Activated naive CD4-positive, alpha-beta T cell treated with anti-CD3 and anti-CD28 coated beads, Interleukin-2, amount 50 U/mL, for 72 hours (primary cell): Measurements from ENCODE around the gene ZNF280C. TPM values are rescaled to one million over a fixed set of nuclear protein-coding genes. Genes with fewer than 3 reads are reported as not detected.
"Not testable (repeated sequence)": the region's sequence is repeated elsewhere in the genome, so short reads cannot be mapped to it uniquely, and the experiment has no call there.

Experiments
- ATAC-seq, 2 donors: fragments of 150-1000 bp; cut with Tn5 transposase; 2 replicates each; pipeline ENCODE4 v1.10.0; 2021; ENCODE audit warnings: mild to moderate bottlenecking in 2 of 2, moderate library complexity in 2 of 2
- DNase-seq, 2 donors: peaks; one replicate each; pipeline ENCODE4 v3.0.0; 2021 to 2022; ENCODE audit warnings: low spot score in 2 of 2
- H3K27ac Mint-ChIP-seq, 2 donors: one replicate each; pipeline ENCODE4 v1.8.0; 2022; ENCODE audit warnings: mild to moderate bottlenecking in 2 of 2, mixed read lengths in 2 of 2
- H3K36me3 Mint-ChIP-seq, 2 donors: one replicate each; pipeline ENCODE4 v1.8.0; 2022; ENCODE audit warnings: mixed read lengths in 2 of 2
- H3K9me3 Mint-ChIP-seq, 2 donors: one replicate each; pipeline ENCODE4 v1.8.0; 2022; ENCODE audit warnings: mixed read lengths in 2 of 2
- total RNA-seq, 2 donors: library from RNA; stranded (reverse); gene quantifications; one replicate each; pipeline ENCODE4 v1.2.3, GENCODE V29; 2022

Gene ZNF280C, protein sequence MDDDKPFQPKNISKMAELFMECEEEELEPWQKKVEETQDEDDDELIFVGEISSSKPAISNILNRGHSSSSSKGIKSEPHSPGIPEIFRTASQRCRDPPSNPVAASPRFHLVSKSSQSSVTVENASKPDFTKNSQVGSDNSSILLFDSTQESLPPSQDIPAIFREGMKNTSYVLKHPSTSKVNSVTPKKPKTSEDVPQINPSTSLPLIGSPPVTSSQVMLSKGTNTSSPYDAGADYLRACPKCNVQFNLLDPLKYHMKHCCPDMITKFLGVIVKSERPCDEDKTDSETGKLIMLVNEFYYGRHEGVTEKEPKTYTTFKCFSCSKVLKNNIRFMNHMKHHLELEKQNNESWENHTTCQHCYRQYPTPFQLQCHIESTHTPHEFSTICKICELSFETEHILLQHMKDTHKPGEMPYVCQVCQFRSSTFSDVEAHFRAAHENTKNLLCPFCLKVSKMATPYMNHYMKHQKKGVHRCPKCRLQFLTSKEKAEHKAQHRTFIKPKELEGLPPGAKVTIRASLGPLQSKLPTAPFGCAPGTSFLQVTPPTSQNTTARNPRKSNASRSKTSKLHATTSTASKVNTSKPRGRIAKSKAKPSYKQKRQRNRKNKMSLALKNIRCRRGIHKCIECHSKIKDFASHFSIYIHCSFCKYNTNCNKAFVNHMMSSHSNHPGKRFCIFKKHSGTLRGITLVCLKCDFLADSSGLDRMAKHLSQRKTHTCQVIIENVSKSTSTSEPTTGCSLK
- 1 to 10 TPM; 5.6 to 6.3 TPM for total RNA-seq

DNA sequence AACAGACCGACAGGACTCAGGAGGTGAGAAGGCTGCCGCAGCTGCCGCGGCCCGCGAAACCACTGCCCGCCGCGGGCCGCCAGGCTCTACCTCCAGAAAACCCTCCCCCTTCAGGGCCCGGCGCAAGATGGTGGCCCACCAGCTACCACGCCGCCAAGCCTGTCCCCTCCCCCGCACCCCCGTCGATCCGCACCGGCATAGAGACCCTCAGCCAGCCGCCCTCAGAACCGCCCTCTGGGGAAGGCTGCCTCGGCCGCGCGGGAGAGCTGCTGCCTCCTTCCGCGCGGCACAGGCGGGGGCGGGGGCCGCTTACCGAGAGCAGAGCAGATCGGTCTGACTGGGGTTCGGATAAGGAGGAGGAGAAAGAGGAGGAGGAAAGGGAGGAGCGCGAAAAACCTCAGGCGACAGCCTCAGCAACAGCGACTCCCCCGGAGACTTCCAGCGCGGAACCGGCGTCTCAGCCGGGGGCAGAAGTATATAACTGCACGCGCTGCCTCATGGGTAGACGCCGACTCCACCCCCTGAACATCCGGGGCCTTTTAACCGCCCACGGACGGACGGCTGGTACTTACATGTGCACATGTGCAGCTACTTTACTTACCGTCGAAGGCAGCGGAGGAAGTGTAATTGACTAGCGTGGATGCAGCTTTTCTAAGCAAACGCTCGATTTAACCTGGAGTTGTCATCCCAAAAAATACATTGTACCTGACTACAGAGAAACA lies at the start of gene ZNF280C:
TSS of gene ZNF280C (minus strand) at position 451 of the 722 bp plus-strand sequence. CDS start 8,450 bp downstream, outside the sequence.
- Mint-ChIP-seq H3K27ac (peak within 1 kb of the TSS; percentile 89 to 90), H3K36me3 (peaks cover 0 to 5% of the 10 kb centered on the region in 2 donors), H3K9me3 (peaks cover 0 to 3% of the 10 kb centered on the region in 2 donors)
- ATAC-seq (peak; percentile 92 to 96), DNase-seq (peak; percentile 85 to 90)

DNA sequence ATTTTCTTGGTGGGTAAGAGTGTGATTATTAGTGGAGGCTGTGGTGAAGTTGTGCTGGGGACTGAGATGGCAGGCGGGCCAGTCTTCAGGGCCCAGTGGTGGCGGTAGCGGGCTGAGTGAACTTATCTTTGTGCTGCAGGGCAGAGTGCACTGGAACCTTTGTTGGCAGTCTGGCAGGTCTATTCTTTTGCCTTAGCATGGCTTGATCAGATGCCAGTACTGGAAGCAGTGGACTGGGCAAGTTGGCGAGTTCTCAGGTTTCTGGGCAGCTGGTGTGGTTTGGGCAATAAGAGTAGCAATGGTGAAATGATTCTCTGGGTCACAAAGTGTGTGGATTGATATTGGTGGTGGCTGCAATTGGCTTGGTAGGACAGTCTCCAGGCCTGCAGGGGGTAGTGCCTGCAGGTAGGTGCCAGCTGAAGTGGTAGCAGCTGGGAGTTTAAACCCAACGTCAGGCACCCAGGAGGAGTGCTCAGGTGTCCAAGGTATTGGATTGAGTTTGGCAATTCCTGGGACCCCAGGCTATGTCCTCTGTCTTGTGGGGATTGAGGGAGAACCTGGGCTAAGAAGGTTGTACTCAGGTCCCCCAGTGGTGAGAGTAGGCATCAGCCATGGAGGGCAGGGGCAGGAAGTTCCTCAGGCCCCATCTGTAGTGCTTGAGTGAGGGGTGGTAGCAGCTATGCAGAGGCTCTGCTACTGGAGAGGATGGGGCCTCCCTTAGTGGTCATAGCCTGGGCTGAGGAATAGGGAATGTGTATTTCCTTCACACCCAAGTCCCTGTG lies 36.1 kb upstream of the ZNF280C start:
- H3K27ac Mint-ChIP-seq: no peak overlapping the region
- no peaks in the 10 kb centered on the region for H3K9me3 Mint-ChIP-seq
- H3K36me3 Mint-ChIP-seq: no peaks in the 10 kb centered on the region
- no peak for ATAC-seq
- DNase-seq: no peak

DNA sequence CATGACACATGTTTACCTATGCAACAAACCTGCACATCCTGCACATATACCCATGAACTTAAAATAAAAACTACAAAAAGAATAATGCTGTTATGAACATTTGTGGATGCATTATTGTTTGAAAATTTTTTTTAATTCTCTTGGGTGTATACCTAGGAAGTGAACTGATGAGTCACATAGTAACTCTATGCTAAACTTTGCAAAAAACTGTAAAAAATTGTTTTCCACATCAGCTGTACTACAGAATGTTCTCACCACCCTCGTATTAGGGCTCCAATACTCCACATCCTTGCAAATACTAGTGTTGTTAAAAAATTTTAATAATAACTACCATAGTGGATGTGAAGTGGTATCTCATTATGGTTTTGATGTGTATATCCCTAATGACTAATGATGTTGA lies 33.3 kb upstream of the ZNF280C start:
- Mint-ChIP-seq H3K27ac (no peak overlapping the region), H3K36me3 (no peaks in the 10 kb centered on the region), H3K9me3 (no peaks in the 10 kb centered on the region)
- DNase-seq: no peak
- no peak for ATAC-seq

DNA sequence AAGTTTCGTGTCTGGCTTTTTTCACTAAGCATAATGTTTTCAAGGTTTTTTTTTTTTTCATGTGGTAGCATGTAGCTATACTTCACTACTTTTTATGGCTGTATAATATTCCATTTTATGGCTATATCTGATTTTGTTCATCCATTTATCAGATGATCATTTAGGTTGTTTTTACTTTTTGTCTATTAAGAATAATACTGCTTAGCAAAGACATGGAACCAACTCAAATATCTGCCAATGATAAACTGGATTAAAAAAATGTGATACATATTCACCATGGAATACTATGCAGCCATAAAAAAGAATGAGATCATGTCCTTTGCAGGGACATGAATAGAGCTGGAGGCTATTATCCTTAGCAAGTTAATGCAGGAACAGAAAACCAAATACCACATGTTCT lies 32.7 kb upstream of the ZNF280C start:
- DNase-seq (no peak), ATAC-seq (no peak)
- Mint-ChIP-seq H3K27ac (no peak overlapping the region), H3K9me3 (no peaks in the 10 kb centered on the region), H3K36me3 (no peaks in the 10 kb centered on the region)

DNA sequence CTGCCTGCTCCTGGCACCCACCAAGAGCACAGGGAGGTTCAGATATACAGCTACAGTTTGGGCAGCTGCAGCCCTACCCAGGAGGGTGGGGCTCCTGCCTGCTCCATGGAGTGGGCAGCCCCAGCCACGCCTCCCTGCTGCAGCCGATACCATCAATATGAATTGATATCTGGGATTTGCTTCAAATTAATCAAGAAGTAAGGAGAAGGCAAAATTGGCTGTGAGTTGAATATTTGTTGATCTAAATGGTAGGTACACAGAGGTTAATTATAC lies 31.2 kb upstream of the ZNF280C start:
- Mint-ChIP-seq H3K27ac (no peak overlapping the region), H3K9me3 (no peaks in the 10 kb centered on the region), H3K36me3 (no peaks in the 10 kb centered on the region)
- no peak for DNase-seq
- no peak for ATAC-seq

DNA sequence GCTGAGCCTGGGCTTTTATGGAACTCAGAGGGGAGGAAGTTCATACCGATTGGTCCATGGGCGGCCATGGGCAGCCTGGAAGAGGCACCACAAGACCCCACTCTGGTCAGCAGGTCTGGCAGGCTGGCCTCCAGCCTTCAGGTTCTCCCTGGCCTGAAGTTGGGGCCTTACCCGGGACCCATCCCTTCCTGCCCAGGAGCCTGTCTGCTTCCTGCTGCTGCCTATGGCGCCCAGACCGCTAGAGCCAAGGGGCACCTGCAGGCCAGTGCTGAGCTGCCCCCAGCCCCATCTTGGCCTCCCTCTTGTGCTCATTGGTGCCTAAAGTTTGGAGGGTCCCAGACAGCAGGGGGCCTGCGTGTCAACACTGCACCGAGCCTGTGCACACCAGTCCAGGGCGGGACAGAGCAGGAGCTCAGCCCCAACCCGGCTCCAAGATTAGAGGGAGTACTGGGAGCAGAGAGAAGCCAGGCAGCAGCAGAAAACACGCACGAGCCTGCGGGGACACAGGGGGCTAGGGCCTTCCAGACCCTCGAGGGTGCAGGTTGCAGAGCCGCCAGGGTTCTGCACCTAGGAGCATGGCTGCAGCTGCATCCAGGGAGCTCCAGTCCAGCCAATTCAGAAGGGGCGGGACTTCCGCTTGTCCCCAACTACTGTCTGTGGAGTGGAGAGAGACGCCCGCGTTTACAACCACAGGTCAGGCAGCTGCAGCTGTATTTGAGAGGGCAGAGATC lies 30.7 kb upstream of the ZNF280C start:
- Mint-ChIP-seq H3K27ac (no peak overlapping the region), H3K36me3 (no peaks in the 10 kb centered on the region), H3K9me3 (no peaks in the 10 kb centered on the region)
- ATAC-seq: no peak
- DNase-seq: no peak

DNA sequence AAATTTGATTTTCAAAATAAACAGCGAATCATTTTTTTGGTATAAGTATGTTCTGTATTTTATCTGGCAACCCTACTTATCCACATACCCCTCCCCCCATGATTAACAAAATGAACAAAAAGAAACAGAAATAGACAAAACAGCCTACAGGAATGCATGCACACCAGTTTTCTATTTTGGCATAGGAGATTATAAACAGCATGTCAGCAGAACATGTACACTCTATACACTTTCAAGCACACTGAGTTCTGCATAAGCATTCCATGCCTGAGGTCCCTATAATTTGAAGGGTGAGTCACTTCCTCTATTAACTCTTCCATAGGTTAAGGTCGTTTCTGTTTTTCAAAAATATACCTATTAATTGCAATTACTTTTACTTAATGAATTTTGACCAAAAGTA lies 28.0 kb upstream of the ZNF280C start:
- ATAC-seq (no peak), DNase-seq (no peak)
- no peaks in the 10 kb centered on the region for H3K9me3 Mint-ChIP-seq
- H3K27ac Mint-ChIP-seq: no peak overlapping the region
- no peaks in the 10 kb centered on the region for H3K36me3 Mint-ChIP-seq

DNA sequence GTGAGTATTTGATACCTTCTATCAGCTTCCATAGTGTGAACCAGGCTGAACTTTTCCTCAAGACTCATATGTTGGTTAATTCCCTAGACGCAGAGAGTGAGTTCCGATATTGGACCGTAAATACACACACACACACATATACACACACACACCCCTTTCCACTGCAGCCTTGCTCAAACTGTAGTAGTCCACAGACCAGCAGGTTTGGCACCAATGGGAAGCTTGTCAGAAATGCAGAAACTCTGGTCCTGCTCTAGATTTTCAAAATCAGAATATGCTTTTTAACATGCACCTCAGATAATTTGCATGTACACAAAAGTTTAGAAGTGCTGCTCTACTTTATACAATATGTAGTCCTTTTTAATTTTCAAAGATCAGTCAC lies 27.6 kb upstream of the ZNF280C start:
- H3K27ac Mint-ChIP-seq: no peak overlapping the region
- no peaks in the 10 kb centered on the region for H3K36me3 Mint-ChIP-seq
- DNase-seq (no peak), ATAC-seq (no peak)
- no peaks in the 10 kb centered on the region for H3K9me3 Mint-ChIP-seq

DNA sequence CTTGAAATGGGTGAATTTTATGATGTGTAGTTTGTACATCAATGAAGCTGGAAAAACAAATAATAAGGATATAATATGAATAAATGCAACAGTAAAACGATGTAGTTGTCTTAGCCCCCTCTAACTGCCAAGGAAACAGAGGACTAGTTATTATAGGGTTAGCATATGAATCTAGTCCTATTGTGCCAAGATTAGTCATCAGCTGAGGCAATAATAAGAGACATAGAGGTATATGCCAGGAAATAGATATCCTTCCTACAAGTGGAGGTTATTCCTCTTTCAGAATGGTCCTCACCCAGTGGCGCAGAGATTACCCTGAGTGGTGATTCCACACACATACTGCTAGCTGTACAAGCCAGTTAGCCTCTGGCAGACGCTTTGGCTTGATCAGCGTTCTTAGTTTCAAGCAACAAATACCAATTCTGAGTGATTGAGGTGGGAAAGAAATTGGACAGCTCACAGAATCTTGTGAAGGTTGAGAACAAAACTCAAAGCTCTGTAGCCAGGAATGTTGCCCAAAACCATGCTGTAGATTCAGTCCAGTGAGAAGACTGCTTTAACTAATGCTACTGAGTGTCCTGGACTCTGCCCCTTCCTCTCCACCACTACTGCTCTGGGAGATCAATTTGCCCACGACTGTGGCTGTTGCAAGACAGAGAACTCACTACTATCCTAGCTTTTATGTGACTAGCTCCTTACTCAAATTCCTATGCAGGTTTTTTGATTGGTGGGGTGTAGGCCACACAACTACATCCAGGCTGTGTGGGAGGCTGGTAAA lies 27.0 kb upstream of the ZNF280C start:
- no peaks in the 10 kb centered on the region for H3K9me3 Mint-ChIP-seq
- DNase-seq: no peak
- H3K27ac Mint-ChIP-seq: no peak overlapping the region
- no peaks in the 10 kb centered on the region for H3K36me3 Mint-ChIP-seq
- ATAC-seq: no peak

DNA sequence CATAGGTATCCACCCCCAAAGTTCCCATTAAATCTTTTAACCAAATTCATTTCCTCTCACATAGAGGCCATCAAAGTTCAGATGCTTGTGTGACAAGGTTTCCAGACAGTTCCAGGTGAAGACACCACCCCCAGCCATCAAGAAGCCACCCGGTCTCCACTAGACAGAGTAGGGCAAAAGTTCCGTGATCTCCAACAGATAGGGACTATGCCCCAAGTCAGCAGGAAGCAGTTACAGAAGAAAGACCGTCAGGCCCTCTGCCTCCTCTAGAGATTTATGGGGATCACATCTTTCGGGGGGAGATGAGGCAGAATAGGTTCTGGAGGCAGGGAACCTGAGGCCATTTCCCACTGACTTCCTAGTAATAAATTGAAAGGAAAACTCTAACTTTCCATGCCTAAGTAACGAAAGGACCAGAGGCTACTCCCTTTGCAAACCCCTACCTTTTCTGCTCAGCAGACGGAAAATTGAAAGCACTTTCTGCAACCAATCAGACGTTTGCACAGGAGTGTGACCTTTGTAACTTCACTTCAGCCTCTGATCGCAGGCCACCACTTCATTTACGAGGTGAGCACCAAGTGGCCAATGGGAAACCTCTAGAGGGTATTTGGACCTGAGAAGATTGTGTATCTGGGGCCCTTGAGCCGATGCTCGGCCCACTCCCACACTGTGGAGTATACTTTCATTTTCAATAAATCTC lies 18.5 kb upstream of the ZNF280C start:
- Mint-ChIP-seq H3K27ac (no peak overlapping the region), H3K9me3 (no peaks in the 10 kb centered on the region), H3K36me3 (no peaks in the 10 kb centered on the region)
- ATAC-seq (no peak), DNase-seq (no peak)

DNA sequence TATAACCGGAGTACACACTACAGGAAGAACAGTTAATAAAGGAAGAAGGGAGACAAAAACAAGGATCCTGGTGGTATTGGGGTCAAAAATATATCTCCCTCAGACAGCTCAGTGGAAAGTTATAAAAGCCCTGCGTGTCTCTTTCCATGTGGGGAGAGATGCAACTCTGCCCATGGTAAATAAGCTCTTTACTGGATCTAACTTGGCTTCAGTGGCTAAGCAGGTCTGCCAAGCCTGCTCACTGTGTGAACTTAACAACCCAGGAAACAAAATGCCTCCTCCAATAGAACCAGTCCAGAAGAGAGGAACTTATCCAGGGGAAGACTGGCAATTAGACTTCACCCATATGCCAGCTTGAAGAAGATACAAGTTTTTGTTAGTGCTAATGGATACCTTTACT lies 17.0 kb upstream of the ZNF280C start:
- H3K9me3 Mint-ChIP-seq: no peaks in the 10 kb centered on the region
- DNase-seq (no peak), ATAC-seq (no peak)
- H3K36me3 Mint-ChIP-seq: no peaks in the 10 kb centered on the region
- no peak overlapping the region for H3K27ac Mint-ChIP-seq

DNA sequence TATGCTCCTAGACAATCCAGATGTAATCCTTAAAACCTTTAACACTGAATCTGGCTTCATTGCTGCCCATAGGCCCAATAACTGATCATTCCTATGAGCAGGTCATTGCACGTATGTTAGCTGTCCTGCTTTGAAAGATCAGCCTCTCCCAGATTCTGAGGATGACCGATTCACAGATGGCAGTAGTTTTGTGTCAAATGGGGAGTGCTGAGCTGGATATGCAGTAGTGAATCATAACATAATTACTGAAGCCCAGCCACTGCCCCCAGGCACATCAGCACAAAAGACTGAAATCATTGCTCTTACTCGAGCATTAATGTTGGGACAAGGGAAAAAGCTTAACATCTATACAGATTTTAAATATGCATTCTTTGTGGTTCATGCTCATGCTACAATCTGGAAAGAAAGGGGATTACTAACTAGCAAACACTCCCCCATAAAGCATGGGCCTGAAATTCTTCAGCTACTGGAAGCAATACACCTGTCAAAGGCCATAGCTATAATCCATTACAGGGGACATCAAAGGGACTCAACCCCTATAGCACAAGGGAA lies 16.4 kb upstream of the ZNF280C start:
- no peak for DNase-seq
- Mint-ChIP-seq H3K36me3 (no peaks in the 10 kb centered on the region), H3K27ac (no peak overlapping the region), H3K9me3 (no peaks in the 10 kb centered on the region)
- no peak for ATAC-seq

DNA sequence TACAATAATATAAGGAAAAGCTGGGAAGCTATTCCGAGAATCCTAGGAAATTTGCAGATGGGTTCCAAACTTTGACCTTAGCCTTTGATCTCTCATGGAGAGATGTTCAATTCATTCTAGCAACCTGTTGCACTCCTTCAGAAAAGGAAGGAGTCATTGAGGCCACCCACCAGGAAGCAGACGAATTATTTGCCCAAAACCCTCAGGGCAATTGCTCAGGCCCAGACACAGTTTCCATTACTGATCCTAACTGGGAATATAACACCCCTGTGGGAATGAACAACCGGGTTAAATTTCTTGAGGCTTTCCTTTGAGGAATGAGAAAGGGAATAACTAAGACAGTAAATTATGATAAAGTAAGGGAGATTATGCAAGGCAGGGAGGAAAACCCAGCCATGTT lies 13.5 kb upstream of the ZNF280C start:
- ATAC-seq: no peak
- Mint-ChIP-seq H3K27ac (no peak overlapping the region), H3K36me3 (no peaks in the 10 kb centered on the region)

DNA sequence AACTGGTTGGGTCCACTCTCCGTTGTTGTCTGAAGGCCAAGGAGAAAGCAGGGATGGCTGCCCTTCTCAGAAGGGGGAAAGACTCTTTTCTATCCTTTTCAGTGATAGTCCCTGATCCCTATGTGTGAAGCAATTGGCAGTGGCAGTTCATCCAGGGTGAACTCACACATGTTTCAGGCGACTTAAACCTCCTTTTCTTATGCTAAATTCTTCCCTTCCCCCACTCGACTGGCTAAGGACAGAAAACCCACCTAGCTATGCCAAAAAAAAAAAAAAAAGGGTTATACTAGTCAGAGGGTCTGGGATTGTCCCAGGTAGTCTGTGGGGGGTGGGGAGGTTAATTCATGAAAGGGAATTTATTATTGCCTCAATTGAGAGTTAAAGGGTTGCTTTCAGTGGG lies 12.2 kb upstream of the ZNF280C start:
- H3K27ac Mint-ChIP-seq: no peak overlapping the region
- ATAC-seq (no peak), DNase-seq (no peak)
- H3K36me3 Mint-ChIP-seq: no peaks in the 10 kb centered on the region
- H3K9me3 Mint-ChIP-seq: no peaks in the 10 kb centered on the region

More for the DNA sequence above, 13.5 kb upstream of the ZNF280C start:
- DNase-seq: no peak
- no peaks in the 10 kb centered on the region for H3K9me3 Mint-ChIP-seq

DNA sequence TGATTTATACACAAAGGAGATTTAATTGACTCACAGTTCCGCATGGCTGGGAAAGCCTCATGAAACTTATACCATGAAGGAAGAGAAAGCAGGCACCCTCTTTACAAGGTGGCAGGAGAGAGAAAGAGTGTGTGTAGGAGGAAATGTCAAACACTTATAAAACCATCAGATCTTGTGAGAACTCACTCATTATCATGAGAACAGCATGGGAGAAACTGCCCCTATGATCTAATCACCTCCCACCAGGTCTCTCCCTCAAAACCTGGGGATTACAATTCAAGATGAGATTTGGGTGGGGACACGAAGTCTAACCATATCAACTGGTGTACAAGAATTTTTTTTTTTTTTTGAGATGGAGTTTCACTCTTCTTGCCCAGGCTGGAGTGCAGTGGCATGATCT lies 3.6 kb upstream of the ZNF280C start:
- H3K27ac Mint-ChIP-seq, H3K36me3 Mint-ChIP-seq: not testable (repeated sequence)

More for the DNA sequence above, 3.6 kb upstream of the ZNF280C start:
- not testable (repeated sequence) for ATAC-seq, DNase-seq, H3K9me3 Mint-ChIP-seq
